Activated T-cell treated with anti-CD3 and anti-CD28 coated beads for 24 hours (primary cell): ENCODE data around the gene PWP1.
A peak's percentile ranks its signal among the peaks of the same experiment; 100 is the strongest.
"Not testable (repeated sequence)": the region's sequence is repeated elsewhere in the genome, so short reads cannot be mapped to it uniquely, and the experiment has no call there.

Experiments
- DNase-seq: peaks from one replicate; pipeline ENCODE4 v3.0.0-alpha.2; 2020; ENCODE audit warnings: low read depth

PWP1 gene

DNA sequence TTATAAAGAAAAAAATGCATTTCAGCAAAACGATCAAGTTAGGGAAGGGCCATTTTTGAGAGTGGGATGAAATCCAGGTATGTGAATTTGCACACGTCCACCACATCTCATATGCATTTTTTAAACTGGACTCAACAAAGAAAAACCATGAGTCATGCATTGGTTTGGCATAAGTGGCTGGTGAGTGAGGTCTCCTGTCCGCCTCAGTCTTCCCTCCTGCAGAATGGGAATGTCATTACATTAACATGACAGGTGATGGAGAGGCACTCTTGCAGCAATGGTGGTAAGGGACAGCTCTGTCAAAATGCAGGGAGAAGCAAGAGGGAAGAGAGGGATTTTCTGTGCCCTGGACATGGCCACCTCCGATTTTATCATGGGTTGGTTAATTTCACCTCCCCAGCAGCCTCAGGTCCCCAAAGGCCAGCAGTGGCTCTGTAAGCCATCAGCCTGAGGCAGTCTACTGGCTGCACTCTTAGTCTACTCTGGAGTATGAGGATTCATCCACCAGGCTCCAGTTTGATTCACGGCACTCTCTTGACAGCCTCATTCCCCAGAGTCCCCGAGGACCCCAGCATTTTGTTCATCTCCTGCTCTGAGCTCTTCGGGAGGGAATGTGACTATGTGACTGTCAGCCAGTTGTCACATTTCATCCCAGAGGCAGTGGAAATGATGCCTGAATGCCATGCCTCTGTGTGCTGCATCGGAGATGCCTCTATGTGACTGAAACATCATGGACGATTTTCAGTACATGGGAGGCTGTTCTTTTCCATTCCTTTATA lies 17.1 kb upstream of the PWP1 start:
- DNase-seq = no peak

GRCh38 chr12:107669946-107670345 lies 15.7 kb upstream of the PWP1 start:
- DNase-seq = no peak

- DNase-seq = no peak
Observed at GRCh38 chr12:107670999-107671643, 14.5 kb upstream of the PWP1 start.

DNA sequence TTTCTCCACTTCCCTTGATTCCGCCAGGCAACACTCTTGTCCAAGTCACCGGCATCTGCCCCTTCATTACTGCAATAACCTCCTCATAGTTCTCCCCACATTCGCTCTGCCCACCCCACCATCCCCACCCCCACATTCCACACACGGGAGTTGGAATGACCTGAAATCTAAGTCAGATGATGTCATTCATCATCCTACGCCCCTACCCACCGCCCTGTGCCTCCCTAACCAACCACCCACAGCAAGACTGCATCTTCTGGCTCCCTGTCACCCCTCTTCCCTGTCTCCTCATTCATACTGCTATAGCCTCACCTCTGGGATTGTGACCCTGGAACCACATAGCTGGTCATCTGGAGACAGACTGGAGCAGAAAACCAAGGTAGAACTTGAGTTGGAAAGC lies 7.9 kb upstream of the PWP1 start:
- DNase-seq = no peak

- no peak for DNase-seq
Observed at GRCh38 chr12:107679336-107679735, 6.3 kb upstream of the PWP1 start.

DNA sequence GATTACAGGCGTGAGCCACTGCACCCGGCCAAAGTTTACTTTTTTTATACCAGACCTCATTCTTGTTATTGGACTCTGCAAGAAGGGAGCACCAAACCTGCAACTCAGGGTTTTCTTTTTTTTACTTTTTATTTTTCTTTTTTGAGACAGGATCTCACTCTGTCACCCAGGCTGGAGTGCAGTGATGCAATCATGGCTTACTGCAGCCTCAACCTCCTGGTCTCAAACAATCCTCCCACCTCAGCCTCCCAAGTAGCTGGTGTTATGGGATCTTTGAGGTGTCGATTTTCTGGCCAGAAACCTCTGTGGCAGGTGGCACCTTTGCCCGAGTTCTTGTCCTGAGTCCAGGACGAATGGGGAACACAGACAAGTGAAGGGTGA lies 4.2 kb upstream of the PWP1 start:
- DNase-seq = no peak

- no peak for DNase-seq
Observed at GRCh38 chr12:107681836-107682820, 3.5 kb upstream of the PWP1 start.

DNA sequence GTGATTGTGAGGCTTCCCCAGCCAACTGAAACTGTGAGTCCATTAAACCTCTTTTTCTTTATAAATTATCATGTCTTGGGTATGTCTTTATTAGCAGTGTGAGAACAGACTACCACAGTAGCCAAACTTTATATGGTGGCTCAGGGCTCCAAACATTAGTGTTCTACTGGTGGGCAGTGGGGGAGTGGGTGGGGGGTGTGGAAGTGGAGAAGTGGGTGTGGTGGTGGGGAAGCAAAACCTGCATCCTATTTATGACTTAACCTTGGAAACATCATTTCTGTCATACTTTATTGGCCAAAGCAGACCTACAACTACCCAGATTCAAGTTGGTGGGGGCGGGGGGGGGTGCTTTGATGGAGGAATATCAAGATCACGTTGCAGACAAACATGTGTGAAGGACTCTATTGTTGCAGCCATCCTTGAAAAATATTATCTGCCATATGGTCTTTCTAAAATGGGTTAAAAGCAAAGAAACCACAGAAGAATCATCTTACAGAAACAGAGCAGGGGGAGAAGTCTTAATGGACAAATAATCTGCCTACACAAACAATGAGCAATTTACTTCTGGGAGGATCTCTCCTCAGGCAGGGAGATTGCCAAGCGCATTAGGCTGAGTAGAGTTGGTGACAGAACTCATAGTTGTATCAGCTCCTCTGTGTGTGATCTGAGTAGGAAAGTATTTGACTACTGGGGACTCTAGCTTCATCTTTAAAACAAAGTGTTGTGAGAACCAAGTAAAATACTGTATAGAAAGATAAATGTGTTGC lies 1.4 kb upstream of the PWP1 start:
- no peak for DNase-seq

DNA sequence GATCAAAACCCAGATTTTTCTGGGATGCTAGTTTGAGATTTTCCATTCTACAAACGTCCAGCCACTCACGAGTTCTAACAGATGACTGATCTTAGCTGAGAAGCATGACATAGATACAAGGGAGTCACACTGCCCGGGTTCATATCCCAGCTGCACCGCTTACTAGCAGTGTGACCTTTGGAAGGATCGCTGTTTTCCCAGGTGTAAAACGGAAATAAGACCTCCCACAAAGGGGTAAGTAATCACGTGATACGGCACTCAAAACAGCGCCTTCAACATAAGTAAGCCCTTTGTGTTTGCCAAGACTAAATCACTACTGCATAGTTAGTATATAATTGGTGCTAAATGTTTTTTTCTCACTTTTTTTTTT lies 624 bp upstream of the PWP1 start:
- DNase-seq = peak; percentile 19

DNA sequence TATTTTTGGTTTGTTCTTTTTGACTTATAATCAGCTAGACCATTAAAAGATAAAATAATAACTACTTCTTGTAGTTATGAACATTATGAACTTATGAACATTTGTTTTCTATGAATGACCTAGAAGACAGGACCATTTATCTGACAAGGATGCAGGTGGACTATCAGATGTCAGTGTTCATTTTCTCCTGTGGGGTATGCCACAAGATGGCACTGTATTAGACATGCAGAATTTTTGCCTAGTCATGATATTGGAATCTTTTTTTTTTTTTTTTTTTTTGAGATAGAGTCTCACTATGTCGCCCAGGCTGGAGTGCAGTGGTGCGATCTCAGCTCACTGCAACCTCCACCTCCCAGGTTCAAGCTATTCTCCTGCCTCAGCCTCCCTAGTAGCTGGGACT lies 10.2 kb downstream of the PWP1 start:
- not testable (repeated sequence) for DNase-seq

DNA sequence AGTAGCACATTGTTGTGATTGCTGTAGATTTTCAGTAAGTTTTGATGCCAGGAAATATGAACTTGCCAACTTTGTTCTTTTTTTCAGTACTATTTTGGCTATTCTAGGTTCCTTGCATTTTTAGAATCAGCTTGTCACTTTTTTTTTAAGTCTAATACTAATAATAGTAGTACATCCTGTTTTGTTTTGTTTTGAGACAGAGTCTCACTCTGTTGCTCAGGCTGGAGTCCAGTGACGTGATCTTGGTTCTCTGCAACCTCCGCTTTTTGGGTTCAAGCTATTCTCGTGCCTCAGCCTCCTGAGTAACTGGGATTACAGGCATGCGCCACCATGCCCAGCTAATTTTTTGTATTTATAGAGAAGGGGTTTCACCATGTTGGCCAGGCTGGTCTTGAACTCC lies 16.5 kb downstream of the PWP1 start:
- DNase-seq = no peak

DNA sequence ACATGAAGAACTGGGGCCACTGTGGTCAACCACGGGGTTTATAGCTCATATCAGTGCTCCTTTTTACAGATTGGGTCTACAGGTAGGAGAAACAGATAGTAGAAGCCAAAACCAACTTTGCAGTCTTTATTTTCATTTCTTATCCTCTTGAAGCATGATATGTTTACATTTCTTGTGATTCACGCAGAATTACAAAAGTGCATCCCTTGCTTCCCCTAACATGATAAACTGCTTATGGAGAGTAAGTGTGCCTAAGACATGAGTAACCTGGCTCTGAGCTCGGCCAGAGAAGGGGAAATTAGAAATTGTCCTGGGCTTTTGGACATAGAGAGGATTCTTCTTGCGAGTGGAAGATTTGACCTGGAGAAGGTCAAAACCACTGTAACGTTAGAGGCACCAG lies 18.4 kb downstream of the PWP1 start:
- DNase-seq = no peak

DNA sequence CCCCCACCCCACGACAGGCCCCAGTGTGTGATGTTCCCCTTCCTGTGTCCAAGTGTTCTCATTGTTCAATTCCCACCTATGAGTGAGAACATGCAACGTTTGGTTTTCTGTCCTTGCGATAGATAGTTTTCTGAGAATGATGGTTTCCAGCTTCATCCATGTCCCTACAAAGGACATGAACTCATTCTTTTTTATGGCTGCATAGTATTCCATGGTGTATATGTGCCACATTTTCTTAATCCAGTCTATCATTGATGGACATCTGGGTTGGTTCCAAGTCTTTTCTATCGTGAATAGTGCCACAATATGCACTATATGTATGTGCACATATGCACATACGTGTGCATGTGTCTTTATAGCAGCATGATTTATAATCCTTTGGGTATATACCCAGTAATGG lies 19.9 kb downstream of the PWP1 start:
- not testable (repeated sequence) for DNase-seq

DNA sequence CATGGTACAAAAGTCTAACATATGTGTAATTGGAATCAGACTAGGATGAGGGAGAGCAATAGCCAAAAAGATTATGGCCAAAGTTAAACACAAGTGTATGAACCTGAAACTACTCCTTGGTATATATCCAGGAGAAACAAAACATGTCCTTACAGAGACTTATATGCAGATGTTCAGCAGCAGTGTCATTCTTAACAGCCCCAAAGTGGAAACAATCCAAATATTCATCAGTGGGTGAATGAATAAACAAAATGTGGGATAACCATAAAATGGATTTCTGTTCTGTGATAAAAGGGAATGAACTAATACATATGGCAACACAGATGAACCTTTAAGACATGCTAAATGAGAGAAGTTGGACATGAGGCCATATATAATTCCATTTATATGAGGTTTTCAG lies 30.2 kb downstream of the PWP1 start:
- DNase-seq = no peak

DNA sequence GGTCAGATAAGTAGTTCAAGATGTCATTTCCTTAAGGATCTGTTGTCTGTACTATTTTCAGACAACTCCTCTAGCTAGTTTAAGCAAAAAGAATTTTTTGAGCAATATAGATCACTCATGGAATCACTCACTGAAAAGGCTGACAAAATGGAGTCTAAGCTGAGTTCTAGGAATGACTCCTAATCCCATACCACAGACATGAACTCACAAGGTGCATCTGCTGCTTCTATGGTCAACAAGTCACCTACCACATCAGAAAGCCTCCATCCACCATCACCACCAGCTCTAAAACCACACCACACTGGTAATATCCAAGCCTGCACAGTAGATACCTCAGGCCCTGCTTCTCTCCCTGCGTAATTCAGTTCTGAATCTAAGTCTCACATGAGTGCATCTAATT lies 33.0 kb downstream of the PWP1 start:
- no peak for DNase-seq

- not testable (repeated sequence) for DNase-seq
Observed at GRCh38 chr12:107727327-107727726, 41.7 kb downstream of the PWP1 start.

DNA sequence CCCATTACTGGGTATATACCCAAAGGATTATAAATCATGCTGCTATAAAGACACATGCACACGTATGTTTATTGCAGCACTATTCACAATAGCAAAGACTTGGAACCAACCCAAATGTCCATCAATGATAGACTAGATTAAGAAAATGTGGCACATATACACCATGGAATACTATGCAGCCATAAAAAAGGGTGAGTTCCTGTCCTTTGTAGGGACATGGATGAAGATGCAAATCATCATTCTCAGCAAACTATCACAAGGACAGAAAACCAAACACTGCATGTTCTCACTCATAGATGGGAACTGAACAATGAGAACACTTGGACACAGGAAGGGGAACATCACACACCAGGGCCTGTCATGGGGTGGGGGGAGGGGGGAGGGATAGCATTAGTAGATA lies 42.1 kb downstream of the PWP1 start:
- DNase-seq = not testable (repeated sequence)

DNA sequence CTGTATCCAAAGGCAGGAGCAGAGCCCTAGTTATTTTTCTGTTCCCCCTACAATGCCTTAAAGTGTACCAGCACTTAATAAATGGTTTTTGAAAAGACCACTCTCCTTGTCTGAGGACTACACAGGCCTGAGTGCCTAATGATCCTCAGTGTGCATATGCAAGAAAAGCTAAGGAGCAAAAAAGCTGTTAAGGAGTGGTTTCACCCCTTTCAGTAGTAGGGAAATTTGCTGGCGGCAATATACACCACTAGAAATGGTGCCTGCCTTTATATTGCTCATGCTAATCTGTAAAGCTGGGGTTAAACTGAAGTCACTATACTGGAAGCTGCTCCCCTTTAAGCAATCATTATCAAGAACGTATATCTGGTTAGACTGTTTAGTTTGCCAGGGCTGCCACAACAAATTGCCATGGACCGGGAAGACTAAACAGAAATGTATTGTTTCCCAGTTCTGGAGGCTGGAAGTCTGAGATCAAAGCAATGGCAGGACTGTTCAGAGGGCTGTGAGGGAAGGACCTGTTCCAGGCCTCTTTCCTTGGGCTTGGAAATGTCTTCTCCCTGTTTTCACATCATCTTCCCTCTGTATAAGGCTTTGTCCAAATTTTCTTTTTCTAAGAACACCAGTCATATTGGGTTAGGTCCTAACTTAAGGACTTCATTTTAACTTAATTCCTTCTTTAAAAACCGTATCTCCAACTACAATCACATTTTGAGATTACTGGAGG lies 45.2 kb downstream of the PWP1 start:
- DNase-seq = no peak

DNA sequence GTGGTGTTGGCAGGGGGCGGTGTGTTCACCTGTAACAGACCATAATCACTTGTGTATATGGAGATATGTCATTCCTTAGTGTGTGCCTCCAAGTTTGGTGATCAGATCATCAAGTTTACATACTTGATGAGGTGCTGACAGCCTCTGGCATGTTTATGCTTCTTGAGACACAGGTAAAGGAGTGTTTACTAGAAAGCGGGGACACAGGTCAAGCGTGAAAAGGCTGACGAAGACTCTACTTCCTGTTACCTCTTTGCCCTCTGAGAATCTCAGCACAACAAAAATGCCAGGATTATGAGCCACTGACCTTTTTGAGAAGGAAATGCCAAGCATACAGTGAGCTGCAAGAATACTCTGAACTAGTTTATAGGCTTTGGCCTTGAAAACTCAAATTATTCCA lies 45.8 kb downstream of the PWP1 start:
- no peak for DNase-seq

DNA sequence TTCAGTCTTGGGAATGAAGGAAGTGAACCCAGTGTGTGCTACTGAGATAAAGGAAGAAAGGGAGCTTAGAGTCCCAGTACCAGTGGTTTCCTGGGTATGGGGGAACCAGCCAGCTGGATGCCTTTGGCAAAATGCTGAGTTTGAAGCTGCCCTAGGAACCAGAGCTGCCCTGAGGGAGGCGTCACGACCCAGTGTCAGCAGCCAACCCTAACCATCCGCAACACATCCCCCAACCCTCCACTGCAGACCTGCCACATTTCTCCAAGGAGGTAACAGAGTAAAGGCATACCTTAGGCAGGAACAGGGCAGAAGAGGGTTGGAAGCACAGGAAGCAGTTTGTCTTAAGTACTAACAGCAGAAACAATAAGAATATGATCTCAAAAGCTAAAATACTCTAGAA lies 46.8 kb downstream of the PWP1 start:
- DNase-seq = no peak

- DNase-seq = no peak
Observed at GRCh38 chr12:107734139-107734538, 48.5 kb downstream of the PWP1 start.
